Calu3 (cell line): ENCODE measurements around the gene CCR6. TPM values are rescaled to one million over a fixed set of nuclear protein-coding genes. Genes with fewer than 3 reads are reported as not detected.
"Not testable (repeated sequence)": the region's sequence is repeated elsewhere in the genome, so short reads cannot be mapped to it uniquely, and the experiment has no call there.

Experiments used
- BruUV-seq: library from RNA; stranded (reverse); fragments of 400-500 nt; replicated peaks from 2 replicates; lab custom pipeline; 2021; lab: Mats Ljungman, UMichigan
- CTCF ChIA-PET: fragments of 300-600 bp; sonication (Branson Sonifier 250); formaldehyde crosslinking; loops from one replicate; lab custom pipeline; 2022; ENCODE audit warnings: antibody characterized with exemption; lab: Charles Lee
- DNase-seq: peaks from one replicate; pipeline ENCODE4 v3.0.0; 2022
- H3K27ac Mint-ChIP-seq: one replicate; pipeline ENCODE4 v1.8.0; 2022; ENCODE audit warnings: mixed read lengths; ENCODE audit not compliant: unreplicated experiment
- H3K27me3 Mint-ChIP-seq: one replicate; pipeline ENCODE4 v1.8.0; 2022; ENCODE audit warnings: mixed read lengths; ENCODE audit not compliant: unreplicated experiment
- H3K36me3 Mint-ChIP-seq: one replicate; pipeline ENCODE4 v1.8.0; 2022; ENCODE audit warnings: mild to moderate bottlenecking, moderate library complexity, mixed read lengths; ENCODE audit not compliant: insufficient read depth, unreplicated experiment
- H3K4me1 Mint-ChIP-seq: one replicate; pipeline ENCODE4 v1.8.0; 2022; ENCODE audit warnings: mild to moderate bottlenecking, low read depth, mixed read lengths; ENCODE audit not compliant: unreplicated experiment
- H3K4me3 Mint-ChIP-seq: one replicate; pipeline ENCODE4 v1.8.0; 2022; ENCODE audit warnings: mild to moderate bottlenecking, low read depth, moderate library complexity, mixed read lengths; ENCODE audit not compliant: unreplicated experiment
- H3K9me3 Mint-ChIP-seq: one replicate; pipeline ENCODE4 v1.8.0; 2022; ENCODE audit warnings: low read depth, mixed read lengths; ENCODE audit not compliant: unreplicated experiment
- CTCF ChIP-seq: fragments of 200-600 bp; IDR thresholded peaks from one replicate; pipeline ENCODE4 v1.8.0; 2022; ENCODE audit warnings: antibody characterized with exemption; ENCODE audit not compliant: unreplicated experiment
- intact Hi-C: fragments of 100-400 bp; cut with micrococcal nuclease; formaldehyde crosslinking; loops from one replicate; pipeline ENCODE4 v1.10.0; 2022; ENCODE audit not compliant: unreplicated experiment
- total RNA-seq: library from RNA; stranded (reverse); gene quantifications from 2 replicates; pipeline ENCODE4 v1.2.3, GENCODE V29; 2022

CCR6 gene
- total RNA-seq, 1 experiment from 2014 or later = not detected

GRCh38 chr6:167164261-167164660 lies 41.4 kb downstream of the CCR6 start:
- CTCF ChIA-PET = no interaction called here

GRCh38 chr6:167165858-167166471 lies 43.1 kb downstream of the CCR6 start:
- no TSS peak for BruUV-seq
- H3K27ac Mint-ChIP-seq = no peak overlapping the region
- no peak for TF ChIP-seq CTCF
- intact Hi-C loops = no loop called here
- no peak for DNase-seq
- H3K27me3 Mint-ChIP-seq = peaks cover 84% of the 10 kb centered on the region
- H3K9me3 Mint-ChIP-seq = peaks cover 4% of the 10 kb centered on the region
- H3K4me1 Mint-ChIP-seq = no peaks in the 10 kb centered on the region
- no peaks in the 10 kb centered on the region for H3K36me3 Mint-ChIP-seq
- CTCF ChIA-PET = no interaction called here
- H3K4me3 Mint-ChIP-seq = no peak overlapping the region

More at GRCh38 chr6:167164261-167164660, 41.4 kb downstream of the CCR6 start:
- no TSS peak for BruUV-seq
- no peaks in the 10 kb centered on the region for H3K36me3 Mint-ChIP-seq
- TF ChIP-seq CTCF = no peak
- H3K9me3 Mint-ChIP-seq = no peaks in the 10 kb centered on the region
- peaks cover 75% of the 10 kb centered on the region for H3K27me3 Mint-ChIP-seq
- intact Hi-C loops = no loop called here
- H3K27ac Mint-ChIP-seq = no peak overlapping the region
- no peak for DNase-seq
- no peak overlapping the region for H3K4me3 Mint-ChIP-seq
- no peaks in the 10 kb centered on the region for H3K4me1 Mint-ChIP-seq

- H3K4me1 Mint-ChIP-seq, DNase-seq, CTCF ChIA-PET, BruUV-seq, H3K4me3 Mint-ChIP-seq, H3K9me3 Mint-ChIP-seq, H3K27ac Mint-ChIP-seq, intact Hi-C loops, H3K36me3 Mint-ChIP-seq: not testable (repeated sequence)
- H3K27me3 Mint-ChIP-seq = peaks cover 86% of the 10 kb centered on the region
Measured at GRCh38 chr6:167167699-167168098, 44.8 kb downstream of the CCR6 start.

GRCh38 chr6:167168296-167168695 lies 45.4 kb downstream of the CCR6 start:
- BruUV-seq, intact Hi-C loops, H3K4me1 Mint-ChIP-seq, H3K9me3 Mint-ChIP-seq, H3K4me3 Mint-ChIP-seq, CTCF ChIA-PET, H3K36me3 Mint-ChIP-seq, DNase-seq, H3K27ac Mint-ChIP-seq: not testable (repeated sequence)
- H3K27me3 Mint-ChIP-seq = peaks cover 85% of the 10 kb centered on the region

- H3K4me3 Mint-ChIP-seq, CTCF ChIA-PET: not testable (repeated sequence)
- H3K27me3 Mint-ChIP-seq = peaks cover 80% of the 10 kb centered on the region
Measured at GRCh38 chr6:167169867-167170266, 47.0 kb downstream of the CCR6 start.

GRCh38 chr6:167171300-167171699 lies 48.4 kb downstream of the CCR6 start:
- DNase-seq, BruUV-seq, H3K4me1 Mint-ChIP-seq, H3K4me3 Mint-ChIP-seq, H3K27ac Mint-ChIP-seq, CTCF ChIA-PET, H3K36me3 Mint-ChIP-seq, intact Hi-C loops, H3K9me3 Mint-ChIP-seq: not testable (repeated sequence)
- H3K27me3 Mint-ChIP-seq = peaks cover 66% of the 10 kb centered on the region

More at GRCh38 chr6:167169867-167170266, 47.0 kb downstream of the CCR6 start:
- BruUV-seq, H3K27ac Mint-ChIP-seq, H3K36me3 Mint-ChIP-seq, H3K9me3 Mint-ChIP-seq, DNase-seq, intact Hi-C loops, H3K4me1 Mint-ChIP-seq: not testable (repeated sequence)

- H3K4me1 Mint-ChIP-seq, H3K36me3 Mint-ChIP-seq, CTCF ChIA-PET, H3K4me3 Mint-ChIP-seq, H3K27ac Mint-ChIP-seq, H3K9me3 Mint-ChIP-seq, DNase-seq, intact Hi-C loops, BruUV-seq: not testable (repeated sequence)
- H3K27me3 Mint-ChIP-seq = peaks cover 60% of the 10 kb centered on the region
Measured at GRCh38 chr6:167172011-167172410, 49.1 kb downstream of the CCR6 start.

GRCh38 chr6:167177271-167177670 lies 54.4 kb downstream of the CCR6 start:
- CTCF ChIA-PET, intact Hi-C loops: not testable (repeated sequence)

More at GRCh38 chr6:167177271-167177670, 54.4 kb downstream of the CCR6 start:
- not testable (repeated sequence) for H3K27ac Mint-ChIP-seq, H3K4me3 Mint-ChIP-seq, BruUV-seq, DNase-seq, H3K9me3 Mint-ChIP-seq, H3K4me1 Mint-ChIP-seq, H3K36me3 Mint-ChIP-seq
- H3K27me3 Mint-ChIP-seq = peaks cover 25% of the 10 kb centered on the region
